ENCODE measurements around the gene RTEL1.

The RTEL1 gene

GRCh38 chr20:63627129-63627750, 30.9 kb upstream of the RTEL1 start (continued):
- TF ChIP-seq, protein P1, sequence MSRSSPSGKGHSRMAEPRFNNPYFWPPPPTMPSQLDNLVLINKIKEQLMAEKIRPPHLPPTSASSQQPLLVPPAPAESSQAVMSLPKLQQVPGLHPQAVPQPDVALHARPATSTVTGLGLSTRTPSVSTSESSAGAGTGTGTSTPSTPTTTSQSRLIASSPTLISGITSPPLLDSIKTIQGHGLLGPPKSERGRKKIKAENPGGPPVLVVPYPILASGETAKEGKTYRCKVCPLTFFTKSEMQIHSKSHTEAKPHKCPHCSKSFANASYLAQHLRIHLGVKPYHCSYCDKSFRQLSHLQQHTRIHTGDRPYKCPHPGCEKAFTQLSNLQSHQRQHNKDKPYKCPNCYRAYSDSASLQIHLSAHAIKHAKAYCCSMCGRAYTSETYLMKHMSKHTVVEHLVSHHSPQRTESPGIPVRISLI (tag by site-specific recombination; IDR thresholded peaks at IDR 0.05) = no peak
- TF ChIP-seq ZNF596 (tag by site-specific recombination; IDR thresholded peaks at IDR 0.05) (no peak), ZNF624 (tag by site-specific recombination; IDR thresholded peaks at IDR 0.05) (no peak), ZNF350 (tag by site-specific recombination; IDR thresholded peaks at IDR 0.05) (no peak), ZNF629 (tag by site-specific recombination; IDR thresholded peaks at IDR 0.05) (0 out of 2 replicates have a peak, but pooled peaks have one; percentile 38), ZNF692 (tag by site-specific recombination; IDR thresholded peaks at IDR 0.05) (peak; percentile 58; the same call in 1 of the 2 replicates), ZNF555 (tag by site-specific recombination; conservative IDR thresholded peaks at IDR 0.05) (no peak), SP2 (tag by site-specific recombination; IDR thresholded peaks at IDR 0.05) (peak; percentile 53), ZNF449 (tag by site-specific recombination; IDR thresholded peaks at IDR 0.05) (peak; percentile 86), ZNF670 (tag by site-specific recombination; IDR thresholded peaks at IDR 0.05; ENCODE audit: low read depth) (no peak), ZNF549 (tag by site-specific recombination; IDR thresholded peaks at IDR 0.05) (no peak), ZNF239 (tag by site-specific recombination; IDR thresholded peaks at IDR 0.05) (no peak), IKZF3 (tag by site-specific recombination; IDR thresholded peaks at IDR 0.05) (no peak), ZBTB10 (tag by site-specific recombination; IDR thresholded peaks at IDR 0.05) (peak; percentile 94), ZNF175 (tag by site-specific recombination; IDR thresholded peaks at IDR 0.05) (no peak), KLF8 (tag by site-specific recombination; IDR thresholded peaks at IDR 0.05) (peak; percentile 88; the same call in 1 of the 2 replicates), ZNF112 (tag by site-specific recombination; IDR thresholded peaks at IDR 0.05) (no peak), ZNF114 (tag by site-specific recombination; IDR thresholded peaks at IDR 0.05) (no peak), ZNF510 (tag by site-specific recombination; IDR thresholded peaks at IDR 0.05; ENCODE audit: insufficient replicate concordance) (no peak), ZFHX2 (tag by site-specific recombination; conservative IDR thresholded peaks at IDR 0.05) (peak; percentile 62; the same call in 1 of the 2 replicates), ZNF292 (tag by site-specific recombination; IDR thresholded peaks at IDR 0.05; ENCODE audit: borderline replicate concordance, low read depth) (no peak), ZNF221 (tag by site-specific recombination; IDR thresholded peaks at IDR 0.05; ENCODE audit: borderline replicate concordance) (no peak), ZSCAN16 (tag by site-specific recombination; IDR thresholded peaks at IDR 0.05) (0 out of 2 replicates have a peak, but pooled peaks have one; percentile 12)
- TF ChIP-seq, protein P2, sequence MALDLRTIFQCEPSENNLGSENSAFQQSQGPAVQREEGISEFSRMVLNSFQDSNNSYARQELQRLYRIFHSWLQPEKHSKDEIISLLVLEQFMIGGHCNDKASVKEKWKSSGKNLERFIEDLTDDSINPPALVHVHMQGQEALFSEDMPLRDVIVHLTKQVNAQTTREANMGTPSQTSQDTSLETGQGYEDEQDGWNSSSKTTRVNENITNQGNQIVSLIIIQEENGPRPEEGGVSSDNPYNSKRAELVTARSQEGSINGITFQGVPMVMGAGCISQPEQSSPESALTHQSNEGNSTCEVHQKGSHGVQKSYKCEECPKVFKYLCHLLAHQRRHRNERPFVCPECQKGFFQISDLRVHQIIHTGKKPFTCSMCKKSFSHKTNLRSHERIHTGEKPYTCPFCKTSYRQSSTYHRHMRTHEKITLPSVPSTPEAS (tag by site-specific recombination; IDR thresholded peaks at IDR 0.05) = no peak

Data from HEK293 (cell line).